Measurements from ENCODE around the gene CLEC4E.

DNA sequence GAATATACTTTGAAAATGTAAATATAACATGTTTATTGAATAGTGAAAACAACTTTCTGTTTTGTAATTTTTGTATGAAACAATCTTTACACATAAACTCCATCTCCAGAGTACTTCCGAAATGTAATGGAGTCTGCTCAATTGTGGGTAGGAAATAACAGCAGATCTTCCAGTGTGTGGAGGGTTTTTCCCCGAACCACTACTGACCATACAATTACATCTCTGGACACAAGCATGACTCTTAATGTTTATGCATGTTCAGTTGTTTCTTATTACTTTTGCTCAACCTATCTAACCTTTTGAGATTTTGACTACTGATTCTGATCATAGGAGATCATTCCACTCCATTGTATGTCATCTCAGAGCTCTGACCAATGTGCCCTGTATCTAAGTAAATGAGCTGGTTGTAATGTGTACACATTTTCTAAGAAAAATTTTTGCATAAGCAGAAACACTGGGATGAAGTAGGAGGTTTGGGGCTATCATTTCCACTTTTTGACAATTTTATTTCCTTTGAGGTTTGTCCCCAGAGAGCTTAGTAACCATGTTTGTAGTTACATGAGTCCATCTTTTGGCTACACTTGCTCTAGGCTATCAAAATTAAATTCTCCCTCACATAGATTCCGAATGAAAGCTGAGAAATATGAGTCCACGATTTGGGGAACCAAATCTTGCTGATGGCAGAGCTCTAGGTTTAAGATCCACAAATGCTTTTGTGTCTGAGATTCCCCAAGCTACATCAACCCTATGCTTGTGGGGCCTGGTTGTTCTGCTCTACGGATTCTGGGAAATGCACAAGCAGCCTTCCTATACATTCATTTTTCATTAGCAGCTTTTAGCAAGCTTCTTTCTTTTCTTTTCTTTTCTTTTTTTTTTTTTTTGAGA is 48.8 kb downstream of the CLEC4E start:
- TF ChIP-seq, protein P1, sequence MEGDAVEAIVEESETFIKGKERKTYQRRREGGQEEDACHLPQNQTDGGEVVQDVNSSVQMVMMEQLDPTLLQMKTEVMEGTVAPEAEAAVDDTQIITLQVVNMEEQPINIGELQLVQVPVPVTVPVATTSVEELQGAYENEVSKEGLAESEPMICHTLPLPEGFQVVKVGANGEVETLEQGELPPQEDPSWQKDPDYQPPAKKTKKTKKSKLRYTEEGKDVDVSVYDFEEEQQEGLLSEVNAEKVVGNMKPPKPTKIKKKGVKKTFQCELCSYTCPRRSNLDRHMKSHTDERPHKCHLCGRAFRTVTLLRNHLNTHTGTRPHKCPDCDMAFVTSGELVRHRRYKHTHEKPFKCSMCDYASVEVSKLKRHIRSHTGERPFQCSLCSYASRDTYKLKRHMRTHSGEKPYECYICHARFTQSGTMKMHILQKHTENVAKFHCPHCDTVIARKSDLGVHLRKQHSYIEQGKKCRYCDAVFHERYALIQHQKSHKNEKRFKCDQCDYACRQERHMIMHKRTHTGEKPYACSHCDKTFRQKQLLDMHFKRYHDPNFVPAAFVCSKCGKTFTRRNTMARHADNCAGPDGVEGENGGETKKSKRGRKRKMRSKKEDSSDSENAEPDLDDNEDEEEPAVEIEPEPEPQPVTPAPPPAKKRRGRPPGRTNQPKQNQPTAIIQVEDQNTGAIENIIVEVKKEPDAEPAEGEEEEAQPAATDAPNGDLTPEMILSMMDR (conservative IDR thresholded peaks at IDR 0.05) = no peak
- TF ChIP-seq EZH2 (IDR thresholded peaks at IDR 0.05; ENCODE audit: low read depth) = no peak
